Skeletal muscle tissue (tissue), 4 donors: ENCODE results near the gene PALLD. TPM values are rescaled to one million over a fixed set of nuclear protein-coding genes. Genes with fewer than 3 reads are reported as not detected.
"Not testable (repeated sequence)": the region's sequence is repeated elsewhere in the genome, so short reads cannot be mapped to it uniquely, and the experiment has no call there.

Experiments
- H3K27ac ChIP-seq: one replicate; pipeline ENCODE4 v1.7.0; 2013; ENCODE audit warnings: mild to moderate bottlenecking, low read depth, low read length, inconsistent platforms
- H3K27me3 ChIP-seq, 3 donors: one replicate each; pipeline ENCODE4 v1.7.0; 2013; ENCODE audit warnings: low read length in 3 of 3; ENCODE audit not compliant: control insufficient read depth in 3 of 3, insufficient read depth in 3 of 3
- H3K36me3 ChIP-seq, 3 donors: one replicate each; pipeline ENCODE4 v1.7.0; 2013; ENCODE audit warnings: low read length in 3 of 3; ENCODE audit not compliant: control insufficient read depth in 3 of 3, insufficient read depth in 3 of 3
- H3K4me1 ChIP-seq, 3 donors: one replicate each; pipeline ENCODE4 v1.7.0; 2013; ENCODE audit warnings: low read length in 3 of 3, mild to moderate bottlenecking in 3 of 3; ENCODE audit not compliant: control insufficient read depth in 3 of 3, insufficient read depth in 3 of 3
- H3K4me3 ChIP-seq, 3 donors: one replicate each; pipeline ENCODE4 v1.7.0; 2013; ENCODE audit warnings: low read length in 3 of 3
- H3K9ac ChIP-seq, 3 donors: one replicate each; pipeline ENCODE4 v1.7.0; 2013; ENCODE audit warnings: low read length in 3 of 3, mild to moderate bottlenecking in 3 of 3, moderate library complexity in 2 of 3, low read depth in 1 of 3
- H3K9me3 ChIP-seq, 3 donors: one replicate each; pipeline ENCODE4 v1.7.0; 2013; ENCODE audit warnings: low read length in 3 of 3; ENCODE audit not compliant: control insufficient read depth in 3 of 3
- total RNA-seq: library from RNA; depleted of rRNA; stranded (reverse); fragments of >200 nt; gene quantifications from one replicate; pipeline ENCODE4 v1.2.3, GENCODE V29; 2014
- donor health status: Osteomylitis.

PALLD gene
- total RNA-seq, 1 donor from 2014 or later = 140 TPM

DNA sequence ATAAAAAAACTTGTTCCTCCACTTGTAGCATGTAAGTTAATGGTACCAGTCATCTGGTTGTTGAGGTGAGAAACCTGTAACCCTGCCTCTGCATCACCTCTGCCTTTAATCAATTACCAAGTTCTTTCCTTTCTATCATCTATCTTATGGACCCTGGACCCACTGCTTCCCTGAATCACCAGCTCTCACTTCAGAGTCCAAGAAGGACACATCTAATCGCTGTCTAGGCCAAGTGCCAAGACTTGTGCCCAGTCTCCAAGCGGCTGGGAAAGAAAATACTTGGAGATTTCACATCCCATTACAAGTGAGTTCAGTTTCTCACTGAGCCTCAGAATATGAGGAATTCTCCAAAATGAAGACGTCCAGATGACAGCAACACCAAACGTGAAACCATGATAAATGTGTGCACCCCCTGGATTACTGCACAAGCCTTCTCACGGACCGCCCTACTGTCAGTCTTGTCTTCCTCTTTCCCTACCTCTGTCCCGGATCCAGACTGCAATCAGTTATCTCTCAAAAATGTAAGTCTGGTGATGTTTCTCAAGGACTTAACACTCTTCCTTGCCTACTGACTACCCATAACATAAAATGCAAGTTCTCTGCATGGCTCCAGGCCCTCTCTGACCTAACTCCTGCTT lies 10.4 kb downstream of the PALLD start:
- Histone ChIP-seq H3K27ac (no peak overlapping the region), H3K4me1 (peaks cover 15 to 28% (median 16%) of the 10 kb centered on the region in 3 donors)

DNA sequence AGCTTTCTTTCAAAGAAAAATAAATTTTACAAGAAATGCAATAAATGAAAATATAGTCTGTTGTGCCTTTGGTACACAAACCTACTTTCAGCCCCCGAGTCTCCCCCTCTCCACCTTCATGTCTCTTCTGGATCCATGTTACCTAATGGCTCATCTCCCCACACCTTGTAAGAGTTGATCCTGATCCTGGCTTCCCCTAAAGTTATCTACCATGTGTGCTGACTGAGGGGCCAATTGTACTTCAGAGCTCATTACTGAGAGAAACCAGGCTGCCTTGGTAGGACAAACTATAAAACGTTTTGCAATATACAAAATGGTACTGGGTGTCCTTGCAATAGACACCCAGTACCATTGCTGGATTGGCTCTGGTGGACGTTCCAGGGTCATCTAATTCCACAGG lies 11.8 kb downstream of the PALLD start:
- H3K4me3 ChIP-seq = no peak overlapping the region
- peaks cover 7 to 22% (median 14%) of the 10 kb centered on the region in 3 donors for H3K4me1 ChIP-seq
- no peak overlapping the region for H3K27ac ChIP-seq
- H3K36me3 ChIP-seq = peaks cover 0 to 3% (median 0%) of the 10 kb centered on the region in 3 donors
- H3K9ac ChIP-seq = no peak overlapping the region
- no peaks in the 10 kb centered on the region for H3K9me3 ChIP-seq
- H3K27me3 ChIP-seq = no peaks in the 10 kb centered on the region

More for the DNA sequence above, 10.4 kb downstream of the PALLD start:
- H3K4me3 ChIP-seq = no peak overlapping the region
- peaks cover 0 to 3% (median 0%) of the 10 kb centered on the region in 3 donors for H3K36me3 ChIP-seq
- H3K9ac ChIP-seq = no peak overlapping the region
- no peaks in the 10 kb centered on the region for H3K27me3 ChIP-seq
- no peaks in the 10 kb centered on the region for H3K9me3 ChIP-seq

DNA sequence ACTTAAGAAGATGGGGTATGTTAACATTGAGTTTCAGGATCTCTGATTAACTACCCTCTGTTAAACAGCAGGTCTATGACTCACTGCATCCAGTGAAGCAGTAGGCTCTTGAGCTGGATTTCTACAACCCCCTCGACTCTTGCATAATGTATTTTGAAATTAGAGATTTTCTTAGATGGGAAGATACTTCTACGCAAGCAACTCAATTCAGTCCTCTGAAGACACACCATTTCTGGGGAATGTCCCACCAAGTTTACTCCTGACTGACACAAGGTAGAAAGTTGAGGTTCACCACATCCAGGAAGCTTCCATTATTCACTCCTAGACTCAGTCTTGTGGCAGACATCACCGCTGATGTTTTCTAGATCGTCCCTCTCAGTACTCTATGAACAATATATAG lies 12.9 kb downstream of the PALLD start:
- H3K36me3 ChIP-seq = peaks cover 0 to 3% (median 0%) of the 10 kb centered on the region in 3 donors
- no peak overlapping the region for H3K4me3 ChIP-seq
- no peak overlapping the region for H3K9ac ChIP-seq
- no peaks in the 10 kb centered on the region for H3K9me3 ChIP-seq
- H3K27ac ChIP-seq = no peak overlapping the region
- no peaks in the 10 kb centered on the region for H3K27me3 ChIP-seq
- H3K4me1 ChIP-seq = peaks cover 6 to 18% (median 16%) of the 10 kb centered on the region in 3 donors

DNA sequence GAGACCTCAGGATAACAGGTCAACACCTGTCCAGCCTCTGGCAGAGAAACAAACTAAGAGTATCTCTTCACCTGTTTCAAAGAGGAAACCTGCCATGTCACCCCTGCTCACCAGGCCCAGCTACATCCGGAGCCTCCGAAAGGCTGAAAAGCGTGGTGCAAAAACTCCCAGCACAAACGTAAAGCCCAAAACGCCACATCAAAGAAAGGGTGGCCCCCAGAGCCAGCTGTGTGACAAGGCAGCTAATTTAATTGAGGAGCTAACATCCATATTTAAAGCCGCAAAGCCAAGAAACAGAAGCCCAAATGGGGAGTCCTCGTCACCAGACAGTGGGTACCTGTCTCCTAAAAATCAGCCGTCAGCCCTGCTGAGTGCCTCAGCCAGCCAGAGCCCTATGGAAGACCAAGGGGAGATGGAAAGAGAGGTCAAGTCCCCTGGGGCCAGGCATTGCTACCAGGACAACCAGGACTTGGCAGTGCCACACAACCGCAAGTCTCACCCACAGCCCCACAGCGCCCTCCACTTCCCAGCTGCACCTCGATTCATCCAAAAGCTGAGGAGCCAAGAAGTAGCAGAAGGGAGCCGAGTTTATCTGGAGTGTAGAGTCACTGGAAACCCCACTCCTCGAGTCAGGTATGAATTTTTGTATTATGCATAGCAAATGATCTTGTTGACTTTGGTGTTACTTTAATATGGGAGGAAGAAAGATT lies 15.1 kb downstream of the PALLD start:
- Histone ChIP-seq H3K4me3 (no peak overlapping the region), H3K27ac (no peak overlapping the region), H3K27me3 (no peaks in the 10 kb centered on the region), H3K4me1 (peaks cover 9 to 13% (median 12%) of the 10 kb centered on the region in 3 donors), H3K9me3 (no peaks in the 10 kb centered on the region), H3K36me3 (peaks cover 0 to 3% (median 0%) of the 10 kb centered on the region in 3 donors), H3K9ac (no peak overlapping the region)

DNA sequence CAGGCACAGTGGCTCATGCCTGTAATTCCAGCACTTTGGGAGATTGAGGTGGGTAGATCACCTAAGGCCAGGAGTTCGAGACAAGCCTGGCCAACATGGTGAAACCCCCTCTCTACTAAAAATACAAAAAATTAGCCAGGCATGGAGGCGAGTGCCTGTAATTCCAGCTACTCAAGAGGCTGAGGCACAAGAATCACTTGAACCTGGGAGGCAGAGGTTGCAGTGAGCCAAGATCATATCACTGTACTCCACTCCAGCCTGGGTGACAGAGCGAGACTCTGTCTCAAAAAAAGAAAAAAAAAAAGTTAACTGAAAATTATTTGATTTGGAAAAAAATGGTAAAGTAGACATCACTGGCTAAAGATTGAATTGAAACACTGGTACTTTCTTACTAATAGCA lies 17.0 kb downstream of the PALLD start:
- H3K4me1 ChIP-seq, H3K9ac ChIP-seq, H3K27ac ChIP-seq: not testable (repeated sequence)

DNA sequence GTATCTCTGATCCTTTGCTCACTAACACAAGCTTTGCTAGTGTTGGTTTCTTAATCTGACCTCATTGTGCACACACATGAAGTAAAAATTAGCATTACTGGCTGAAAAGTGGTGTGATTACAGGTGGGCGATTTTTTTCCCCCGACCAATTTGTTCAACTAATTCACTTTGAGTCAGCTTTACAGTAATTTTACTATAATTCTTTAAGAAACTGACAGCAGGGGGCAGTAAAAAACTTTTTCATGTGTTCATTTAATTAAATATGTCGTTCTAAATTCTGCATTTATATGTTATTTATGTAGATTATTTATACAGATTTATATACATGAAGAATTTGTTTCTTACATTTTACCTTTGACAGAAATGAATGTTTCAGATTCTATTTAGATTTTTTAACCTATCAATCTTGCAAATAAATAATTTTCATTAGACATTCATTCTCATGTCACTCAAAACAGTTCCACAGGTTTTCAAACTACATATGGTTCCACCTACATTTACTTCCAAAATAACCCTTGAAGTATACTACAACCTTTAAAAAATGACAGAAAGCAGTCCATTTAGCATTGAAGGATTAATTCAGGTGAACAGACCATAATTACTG lies 17.5 kb downstream of the PALLD start:
- no peak overlapping the region for H3K4me3 ChIP-seq

More for the DNA sequence above, 17.0 kb downstream of the PALLD start:
- not testable (repeated sequence) for H3K27me3 ChIP-seq, H3K4me3 ChIP-seq, H3K36me3 ChIP-seq, H3K9me3 ChIP-seq

DNA sequence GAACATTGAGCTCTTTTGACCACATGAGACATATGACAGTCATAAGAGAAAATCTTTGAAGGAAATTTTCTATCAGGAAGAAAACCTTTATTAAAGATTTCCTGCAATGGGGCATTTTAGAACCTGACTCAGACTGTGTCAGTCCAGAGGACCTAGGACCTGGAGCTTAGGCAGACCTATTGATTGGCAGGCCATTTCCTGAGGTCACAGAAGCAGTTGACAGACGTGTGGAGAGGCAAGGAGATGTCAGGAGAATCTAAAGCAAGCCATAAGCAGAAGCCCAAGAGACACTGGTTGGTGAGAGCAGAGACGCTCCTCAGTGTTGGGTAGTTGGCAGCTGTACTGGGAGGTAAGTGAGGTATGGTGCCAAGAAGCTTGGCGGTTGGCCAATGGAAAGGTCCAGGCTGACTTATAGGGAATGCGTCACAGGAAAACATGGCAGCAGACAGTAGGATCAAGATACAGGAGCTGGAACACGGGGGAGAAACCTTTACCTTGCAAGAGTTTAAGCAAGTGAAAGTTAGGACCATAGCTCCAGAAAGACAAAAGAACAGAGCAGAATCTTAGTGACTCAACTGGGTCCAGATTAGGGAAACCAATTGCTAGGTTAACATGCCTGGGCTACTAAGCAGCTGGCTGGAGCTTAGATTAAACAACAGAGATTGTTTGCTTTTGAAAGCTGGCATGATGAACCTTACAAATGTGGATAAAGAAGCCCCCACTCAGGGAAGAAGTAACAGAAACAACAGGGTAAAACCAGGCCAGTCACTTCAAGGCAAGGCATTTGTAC lies 18.6 kb downstream of the PALLD start:
- Histone ChIP-seq H3K4me1 (peaks cover 6 to 11% (median 8%) of the 10 kb centered on the region in 3 donors), H3K27ac (no peak overlapping the region), H3K27me3 (no peaks in the 10 kb centered on the region), H3K9ac (no peak overlapping the region), H3K9me3 (no peaks in the 10 kb centered on the region), H3K4me3 (peak overlapping the region in 1 of 3 donors; percentile 18), H3K36me3 (peaks cover 0 to 3% (median 0%) of the 10 kb centered on the region in 3 donors)

More for the DNA sequence above, 17.5 kb downstream of the PALLD start:
- Histone ChIP-seq H3K36me3 (peaks cover 0 to 3% (median 0%) of the 10 kb centered on the region in 3 donors), H3K27me3 (no peaks in the 10 kb centered on the region), H3K4me1 (peaks cover 6 to 11% (median 8%) of the 10 kb centered on the region in 3 donors), H3K27ac (no peak overlapping the region), H3K9ac (no peak overlapping the region), H3K9me3 (no peaks in the 10 kb centered on the region)

DNA sequence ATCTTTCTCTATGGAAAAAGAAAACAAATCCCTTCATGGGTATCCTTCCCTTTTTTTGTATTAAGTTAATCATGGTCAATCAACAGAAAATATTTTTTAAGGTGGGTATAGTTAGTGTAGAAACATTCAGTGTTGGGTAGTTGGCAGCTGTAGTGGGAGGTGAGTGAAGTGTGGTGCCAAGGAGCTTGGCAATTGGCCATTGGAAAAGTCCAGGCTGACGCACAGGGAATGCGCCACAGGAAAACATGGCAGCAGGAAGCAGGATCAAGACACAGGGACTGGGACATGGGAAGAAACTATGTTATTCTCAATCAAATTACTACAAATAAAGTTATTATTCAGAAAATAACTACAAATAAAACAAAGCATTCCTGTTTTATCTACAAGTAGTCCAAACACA lies 20.0 kb downstream of the PALLD start:
- H3K4me1 ChIP-seq = peaks cover 11 to 12% (median 11%) of the 10 kb centered on the region in 3 donors
- no peaks in the 10 kb centered on the region for H3K27me3 ChIP-seq
- no peak overlapping the region for H3K4me3 ChIP-seq
- no peaks in the 10 kb centered on the region for H3K9me3 ChIP-seq
- H3K9ac ChIP-seq = no peak overlapping the region
- H3K27ac ChIP-seq = no peak overlapping the region
- H3K36me3 ChIP-seq = peaks cover 0 to 3% (median 0%) of the 10 kb centered on the region in 3 donors

DNA sequence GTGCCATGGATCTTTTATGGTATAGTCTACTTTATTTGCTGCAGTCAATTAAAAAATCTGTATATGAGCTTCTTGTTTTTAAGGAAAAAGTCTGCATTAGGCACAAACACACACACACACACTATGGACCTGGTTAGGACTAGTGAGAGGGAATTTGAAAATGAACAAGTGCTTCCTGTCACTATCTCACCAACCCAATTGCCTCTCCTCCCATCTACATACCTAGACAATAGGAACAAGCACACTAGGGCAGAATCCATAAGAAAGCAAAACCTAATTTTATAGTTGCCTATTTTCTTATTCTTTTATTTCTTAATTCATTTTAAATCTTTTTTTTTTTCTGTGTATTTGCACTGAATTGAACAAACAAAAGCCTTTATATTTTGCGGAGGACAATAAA lies 22.7 kb downstream of the PALLD start:
- Histone ChIP-seq H3K9me3 (no peaks in the 10 kb centered on the region), H3K27ac (no peak overlapping the region), H3K36me3 (no peaks in the 10 kb centered on the region), H3K9ac (no peak overlapping the region), H3K4me1 (peaks cover 16 to 20% (median 18%) of the 10 kb centered on the region in 3 donors), H3K27me3 (no peaks in the 10 kb centered on the region), H3K4me3 (no peak overlapping the region)
